HG02840 (cell line): ENCODE data around the gene ENTREP3.

ENCODE experiments used
- ATAC-seq: cut with Tn5 transposase; IDR thresholded peaks from one replicate; pipeline ENCODE4 v1.9.1; 2021; ENCODE audit warnings: mild to moderate bottlenecking, moderate library complexity, moderate number of reproducible peaks; ENCODE audit not compliant: unreplicated experiment, low FRiP score

The ENTREP3 gene

GRCh38 chr1:155278689-155279160 lies 23.4 kb upstream of the ENTREP3 start:
- ATAC-seq, result no peak

GRCh38 chr1:155277902-155278688 lies 22.8 kb upstream of the ENTREP3 start:
- ATAC-seq, result no peak

- peak; percentile 72 for ATAC-seq
Observed at GRCh38 chr1:155277070-155277901, 22.0 kb upstream of the ENTREP3 start, which contains the start of gene HCN3. Gene HCN3, plus strand, starts transcription at chr1:155277463. Its CDS starts 128 bp downstream, at chr1:155277591.

- peak; percentile 70 for ATAC-seq
Observed at GRCh38 chr1:155273343-155274245, 18.3 kb upstream of the ENTREP3 start, which contains the start of gene CLK2. Gene CLK2, minus strand, starts transcription at chr1:155273504. Its CDS starts 2,527 bp downstream, at chr1:155270977.

- peak; percentile 27 for ATAC-seq
Observed at GRCh38 chr1:155272466-155273342, 17.4 kb upstream of the ENTREP3 start.

- ATAC-seq, result no peak
Observed at GRCh38 chr1:155269381-155269780, 14.1 kb upstream of the ENTREP3 start.

GRCh38 chr1:155268630-155269029 lies 13.3 kb upstream of the ENTREP3 start:
- ATAC-seq, result no peak

- no peak for ATAC-seq
Observed at GRCh38 chr1:155267373-155267772, 12.1 kb upstream of the ENTREP3 start.

- no peak for ATAC-seq
Observed at GRCh38 chr1:155266553-155266952, 11.3 kb upstream of the ENTREP3 start.

- no peak for ATAC-seq
Observed at GRCh38 chr1:155263067-155263466, 7.8 kb upstream of the ENTREP3 start.

GRCh38 chr1:155261852-155262673 lies 6.8 kb upstream of the ENTREP3 start, which contains the start of gene SCAMP3:
Gene SCAMP3, minus strand, starts transcription at chr1:155262360. Its CDS starts 209 bp downstream, at chr1:155262151.
- ATAC-seq, result peak; percentile 88

GRCh38 chr1:155261493-155261851 lies 6.2 kb upstream of the ENTREP3 start:
- no peak for ATAC-seq

GRCh38 chr1:155260276-155260675 lies 5.0 kb upstream of the ENTREP3 start:
- no peak for ATAC-seq

- no peak for ATAC-seq
Observed at GRCh38 chr1:155256058-155256852, 972 bp upstream of the ENTREP3 start.

- ATAC-seq, result no peak
Observed at GRCh38 chr1:155254714-155255242, 505 bp downstream of the ENTREP3 start.

GRCh38 chr1:155254228-155254713 lies 1.0 kb downstream of the ENTREP3 start:
- ATAC-seq, result no peak

GRCh38 chr1:155253797-155254196 lies 1.5 kb downstream of the ENTREP3 start:
- no peak for ATAC-seq
